GM21576 (cell line): ENCODE measurements around the gene NAGA.

Experiments
- ATAC-seq: cut with Tn5 transposase; IDR thresholded peaks from one replicate; pipeline ENCODE4 v1.9.1; 2021; ENCODE audit warnings: mild to moderate bottlenecking, moderate library complexity; ENCODE audit not compliant: unreplicated experiment

NAGA gene

DNA sequence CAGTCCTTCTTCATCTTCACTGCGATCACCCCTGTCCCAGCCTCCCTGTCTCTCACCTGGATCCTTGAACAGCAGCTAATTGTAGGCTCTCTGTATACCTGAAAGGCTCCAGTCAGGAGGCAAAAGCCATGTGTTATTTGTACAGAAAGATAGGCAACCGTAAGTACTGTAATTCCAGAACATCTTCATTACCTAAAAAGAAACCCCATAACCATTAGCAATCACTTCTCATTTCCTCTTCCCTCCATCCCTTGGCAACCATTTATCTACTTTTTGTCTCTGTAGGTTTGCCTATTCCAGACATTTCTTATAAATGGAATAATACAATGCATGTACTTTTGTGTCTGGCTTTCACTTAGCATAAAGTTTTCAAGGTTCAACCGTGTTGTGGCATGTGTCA, 17.8 kb downstream of the NAGA start:
- ATAC-seq: no peak

DNA sequence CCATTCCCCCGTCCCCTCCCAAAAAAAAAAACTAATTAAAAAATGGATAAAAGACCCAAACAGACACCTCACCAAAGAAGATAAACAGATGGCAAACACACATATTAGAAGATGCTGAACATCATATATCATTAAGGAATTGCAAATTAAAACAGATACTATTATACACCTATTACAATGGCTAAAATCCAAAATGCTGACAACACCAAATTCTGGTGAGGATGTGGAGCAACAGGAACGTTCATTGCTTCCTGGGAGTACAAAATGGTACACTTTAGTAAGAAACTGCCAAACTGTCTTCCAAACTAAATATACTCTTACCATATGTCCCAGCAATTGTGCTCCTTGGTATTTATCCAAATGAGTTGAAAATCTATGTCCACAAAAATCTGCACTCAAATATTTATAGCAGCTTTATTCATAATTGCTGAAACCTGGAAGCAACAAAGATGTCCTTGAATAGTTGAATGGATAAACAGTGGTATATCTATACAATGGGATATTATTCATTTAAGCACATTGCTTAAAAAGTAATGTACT, 19.9 kb downstream of the NAGA start:
- ATAC-seq: no peak

DNA sequence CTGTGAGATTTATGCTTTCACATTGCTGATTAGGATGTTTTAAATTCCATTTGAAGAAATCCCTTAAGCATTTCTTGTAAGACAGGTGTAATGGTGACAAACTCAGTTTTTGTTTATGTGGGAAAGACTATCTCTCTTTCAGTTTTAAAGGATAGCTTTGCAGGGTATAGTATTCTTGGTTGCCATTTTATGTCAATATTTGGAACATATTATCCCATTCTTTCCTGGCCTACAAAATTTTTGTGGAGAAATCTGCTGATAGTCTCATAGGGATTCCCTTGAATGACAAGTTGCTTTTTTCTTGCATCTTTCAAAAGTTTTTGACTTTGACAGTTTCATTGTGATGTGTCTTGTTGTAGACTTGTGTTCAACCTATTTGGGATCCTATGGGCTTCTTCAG, 28.8 kb downstream of the NAGA start:
- ATAC-seq: no peak

DNA sequence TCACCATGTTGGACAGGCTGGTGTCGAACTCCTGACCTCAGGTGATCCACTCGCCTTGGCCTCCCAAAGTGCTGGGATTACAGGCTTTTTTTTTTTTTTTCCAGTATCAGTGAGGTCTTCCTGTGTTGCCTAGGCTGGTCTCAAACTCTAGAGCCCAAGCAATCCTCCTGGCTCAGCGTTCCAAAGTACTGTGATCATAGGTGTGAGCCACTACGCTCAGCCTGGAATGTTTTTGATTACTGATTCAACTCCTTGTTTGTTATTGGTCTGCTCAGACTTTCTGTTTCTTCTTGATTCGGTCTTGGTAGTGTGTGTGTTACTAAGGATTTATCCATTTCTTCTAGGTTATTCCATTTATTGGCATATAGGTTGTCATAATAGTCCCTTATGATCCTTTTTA, 31.3 kb downstream of the NAGA start:
- no peak for ATAC-seq

DNA sequence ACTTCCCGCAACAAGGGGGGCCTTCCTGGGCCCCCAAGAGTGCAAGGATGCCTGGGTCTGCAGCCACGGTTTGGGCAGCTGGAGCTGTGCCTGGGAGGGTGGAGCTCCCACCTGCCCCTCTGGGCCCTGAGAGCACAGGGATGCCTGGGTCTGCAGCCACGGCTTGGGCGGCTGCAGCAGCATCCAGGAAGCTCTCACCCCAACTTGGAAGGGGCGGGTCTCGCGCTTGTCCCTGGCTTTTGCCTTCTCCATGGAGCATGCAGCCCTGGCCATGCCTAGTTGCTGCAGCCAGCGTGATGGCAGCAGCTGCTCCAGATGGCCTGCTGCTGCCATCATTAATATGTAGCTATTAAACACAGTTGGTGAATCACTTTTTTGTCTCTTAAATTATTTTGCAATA, 35.4 kb downstream of the NAGA start:
- no peak for ATAC-seq

DNA sequence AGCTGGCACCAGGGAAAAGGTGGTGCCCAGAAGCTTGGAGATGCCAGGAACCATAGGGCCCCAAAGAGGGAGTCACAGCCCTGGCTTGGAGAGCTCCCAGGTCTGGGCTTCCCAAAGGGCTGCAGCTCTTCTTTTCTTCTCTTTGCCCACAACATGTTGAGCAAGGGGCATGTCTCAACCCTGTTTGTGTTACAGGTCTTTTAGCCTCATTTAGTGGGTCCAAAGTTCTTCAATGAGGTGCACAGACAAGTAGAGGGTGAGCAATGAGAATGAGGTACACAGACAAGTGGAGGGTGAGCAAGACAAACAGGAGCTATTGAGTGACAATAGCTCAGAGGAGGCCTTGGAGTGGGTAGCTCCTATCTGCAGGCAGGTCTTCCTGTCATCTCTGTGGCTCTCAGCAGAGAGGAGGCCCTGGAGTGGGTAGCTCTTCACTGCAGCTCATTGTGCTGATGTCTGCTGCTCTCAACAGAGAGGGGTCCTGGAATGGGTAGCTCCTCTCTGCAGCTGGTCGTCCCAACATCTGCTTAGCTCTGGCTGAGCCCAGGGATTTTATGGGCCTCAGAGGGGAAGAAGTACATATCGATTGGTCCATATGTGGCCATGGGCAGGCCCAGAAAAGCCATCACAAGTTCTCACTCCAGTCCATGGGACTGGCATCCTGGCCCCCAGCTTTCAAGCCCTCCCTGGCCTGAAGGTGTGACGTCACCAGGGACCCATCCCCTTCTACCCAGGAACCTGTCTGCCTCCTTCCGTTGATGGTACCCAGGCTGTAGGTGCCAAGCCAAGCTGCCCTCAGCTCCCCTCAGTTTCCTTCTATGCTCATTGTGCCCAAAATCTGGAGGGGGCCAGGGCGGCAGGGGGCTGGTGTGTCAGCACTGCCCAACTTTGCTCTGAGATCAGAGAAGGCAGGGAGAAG, 37.1 kb downstream of the NAGA start:
- ATAC-seq: no peak

DNA sequence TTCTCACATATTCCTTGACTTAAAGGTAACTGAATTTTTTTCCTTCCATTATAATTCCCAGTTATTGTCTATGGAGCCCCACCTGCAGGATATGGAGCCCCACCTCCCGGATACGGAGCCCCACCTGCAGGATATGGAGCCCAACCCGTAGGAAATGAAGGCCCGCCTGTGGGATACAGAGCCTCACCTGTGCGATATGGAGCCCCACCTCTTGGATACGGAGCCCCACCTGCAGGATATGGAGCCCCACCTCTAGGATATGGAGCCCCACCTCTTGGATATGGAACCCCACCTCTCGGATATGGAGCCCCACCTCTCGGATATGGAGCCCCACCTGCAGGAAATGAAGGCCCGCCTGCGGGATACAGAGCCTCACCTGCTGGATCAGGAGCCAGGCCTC, 43.9 kb downstream of the NAGA start:
- ATAC-seq: no peak

DNA sequence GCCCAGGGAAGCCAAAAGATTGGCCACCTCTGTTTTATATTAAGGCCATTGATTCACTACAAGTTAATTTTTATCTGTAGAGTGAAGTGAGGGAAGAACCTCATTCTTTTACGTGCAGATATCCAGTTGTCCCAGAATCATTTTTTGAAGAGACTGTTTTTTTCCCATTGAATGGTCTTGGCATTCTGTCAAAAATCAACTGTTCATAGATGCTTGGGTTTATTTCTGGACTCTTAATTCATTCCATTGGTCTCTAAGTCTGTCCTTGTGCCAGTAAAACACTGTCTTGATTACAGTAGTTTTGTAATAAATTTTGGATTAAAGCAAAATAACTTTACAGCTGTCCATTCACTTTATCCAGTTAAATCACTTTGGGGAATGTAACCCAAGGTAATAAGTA, 45.2 kb downstream of the NAGA start:
- no peak for ATAC-seq

DNA sequence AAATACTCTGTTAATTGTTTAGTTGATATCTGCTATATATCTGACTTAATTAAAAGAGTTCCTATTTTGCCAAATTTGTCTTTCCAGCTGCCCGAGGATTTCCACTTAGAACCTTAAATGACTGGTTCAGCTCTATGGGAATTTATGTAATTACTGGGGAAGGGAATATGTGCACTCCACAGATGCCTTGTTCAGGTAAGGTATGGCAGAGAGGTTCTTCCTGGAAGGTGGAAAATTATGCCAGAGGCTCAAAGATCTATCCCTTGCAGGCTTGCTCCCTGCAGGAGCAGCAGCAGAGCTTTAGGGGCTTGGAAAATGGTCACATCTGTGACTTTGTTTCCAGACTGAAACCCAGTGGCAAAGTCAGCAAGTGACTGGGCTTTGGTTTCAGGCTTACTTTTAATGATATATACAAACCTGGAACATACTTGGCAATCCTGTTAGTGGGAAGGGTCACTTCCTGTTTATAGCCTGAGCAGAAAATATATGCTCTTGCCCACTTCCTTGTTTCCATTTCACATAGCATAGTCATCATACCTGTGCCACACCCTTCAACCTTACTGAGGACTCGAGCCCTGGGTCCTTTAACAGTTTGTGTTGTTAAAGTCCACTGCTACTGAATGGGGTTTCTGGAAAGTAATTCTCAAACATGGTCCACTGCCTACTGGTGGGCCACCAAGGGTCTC, 48.3 kb downstream of the NAGA start:
- ATAC-seq: no peak

DNA sequence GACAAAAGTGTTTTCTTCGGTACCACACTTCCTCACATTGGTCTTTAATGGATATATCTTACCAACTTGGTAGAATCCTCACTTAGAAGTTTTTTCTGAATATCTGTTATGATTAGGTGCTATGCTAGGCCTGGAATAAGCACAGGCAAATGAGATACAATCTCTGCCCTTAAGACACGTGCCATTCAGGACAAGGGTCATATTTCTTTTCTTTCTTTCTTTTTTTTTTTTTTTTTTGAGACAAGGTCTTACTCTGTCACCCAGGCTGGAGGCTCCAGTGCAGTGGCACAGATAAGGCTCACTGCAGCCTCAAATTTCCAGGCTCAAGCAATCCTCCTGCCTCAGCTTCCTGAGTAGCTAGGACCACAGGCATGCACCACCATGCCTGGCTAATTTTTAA, 49.0 kb downstream of the NAGA start:
- no peak for ATAC-seq

DNA sequence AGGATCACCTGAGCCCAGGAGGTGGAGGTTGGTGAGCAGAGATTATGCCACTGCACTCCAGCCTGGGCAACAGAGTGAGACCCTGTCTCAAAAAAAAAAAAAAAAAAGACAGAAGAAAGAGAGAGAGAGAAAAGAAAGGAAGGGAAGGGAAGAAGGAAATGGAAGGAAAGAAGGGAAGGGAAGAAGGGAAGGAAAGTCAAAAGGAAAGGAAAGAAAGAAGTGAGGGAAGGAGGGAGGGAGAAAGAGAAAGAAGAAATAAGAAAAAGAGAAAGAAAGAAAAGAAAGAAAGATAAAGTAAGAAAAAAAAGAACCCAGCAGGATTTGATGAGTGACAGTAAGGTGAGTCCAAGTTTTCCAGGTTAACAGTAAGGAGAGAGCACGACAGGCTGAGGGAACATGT, 52.4 kb downstream of the NAGA start:
- ATAC-seq: no peak

DNA sequence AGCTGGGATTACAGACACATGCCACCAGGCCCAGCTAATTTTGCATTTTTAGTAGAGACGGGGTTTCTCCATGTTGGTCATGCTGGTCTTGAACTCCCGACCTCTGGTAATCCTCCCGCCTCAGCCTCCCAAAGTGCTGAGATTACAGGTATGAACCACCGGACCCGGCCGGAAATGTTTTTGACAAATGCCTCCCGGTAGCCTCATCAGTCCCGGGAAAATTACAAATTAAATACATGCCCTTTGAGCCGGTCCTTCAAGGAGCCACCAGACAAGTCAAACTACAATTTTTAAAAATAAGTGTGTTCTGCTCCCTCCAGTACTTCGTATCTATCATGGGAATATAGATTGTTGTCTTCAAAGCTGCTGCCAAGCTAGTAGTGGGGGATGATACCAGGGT, 54.5 kb downstream of the NAGA start:
- no peak for ATAC-seq

DNA sequence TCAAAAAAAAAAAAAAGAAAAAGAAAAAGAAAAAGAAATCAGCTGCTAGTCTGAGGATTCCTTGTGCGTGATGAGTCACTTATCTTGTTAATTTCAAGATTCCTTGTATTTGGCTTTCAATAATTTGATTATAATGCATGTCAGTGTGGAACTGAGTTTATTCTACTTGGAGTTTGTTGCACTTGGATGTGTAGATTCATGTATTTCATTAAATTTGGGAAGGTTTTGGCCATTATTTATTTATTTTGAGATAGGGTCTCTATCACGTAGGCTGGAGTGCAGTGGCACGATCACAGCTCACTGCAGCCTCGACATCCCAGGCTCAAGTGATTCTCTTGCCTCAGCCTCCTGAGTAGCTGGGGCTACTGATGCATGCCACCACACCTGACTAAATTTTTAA, 57.2 kb downstream of the NAGA start:
- no peak for ATAC-seq

DNA sequence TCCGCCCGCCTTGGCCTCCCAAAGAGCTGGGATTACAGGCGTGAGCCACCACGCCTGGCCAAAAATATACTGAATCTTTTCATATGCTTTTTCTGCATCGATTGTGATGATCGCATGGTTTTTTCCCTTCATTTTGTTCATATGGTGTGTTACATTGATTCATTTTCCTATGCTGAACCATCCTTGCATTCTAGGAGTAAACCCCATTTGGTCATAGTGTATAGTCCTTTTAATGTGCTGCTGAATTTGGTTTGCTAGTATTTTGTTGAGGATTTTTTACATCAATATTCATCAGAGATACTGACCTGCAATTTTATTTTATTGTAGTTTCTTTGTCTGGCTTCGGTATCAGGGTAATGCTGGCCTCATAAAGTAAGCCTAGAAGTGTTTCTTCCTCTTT, 59.8 kb downstream of the NAGA start:
- ATAC-seq: no peak
